ENCODE data around the gene ADARB1.

DNA sequence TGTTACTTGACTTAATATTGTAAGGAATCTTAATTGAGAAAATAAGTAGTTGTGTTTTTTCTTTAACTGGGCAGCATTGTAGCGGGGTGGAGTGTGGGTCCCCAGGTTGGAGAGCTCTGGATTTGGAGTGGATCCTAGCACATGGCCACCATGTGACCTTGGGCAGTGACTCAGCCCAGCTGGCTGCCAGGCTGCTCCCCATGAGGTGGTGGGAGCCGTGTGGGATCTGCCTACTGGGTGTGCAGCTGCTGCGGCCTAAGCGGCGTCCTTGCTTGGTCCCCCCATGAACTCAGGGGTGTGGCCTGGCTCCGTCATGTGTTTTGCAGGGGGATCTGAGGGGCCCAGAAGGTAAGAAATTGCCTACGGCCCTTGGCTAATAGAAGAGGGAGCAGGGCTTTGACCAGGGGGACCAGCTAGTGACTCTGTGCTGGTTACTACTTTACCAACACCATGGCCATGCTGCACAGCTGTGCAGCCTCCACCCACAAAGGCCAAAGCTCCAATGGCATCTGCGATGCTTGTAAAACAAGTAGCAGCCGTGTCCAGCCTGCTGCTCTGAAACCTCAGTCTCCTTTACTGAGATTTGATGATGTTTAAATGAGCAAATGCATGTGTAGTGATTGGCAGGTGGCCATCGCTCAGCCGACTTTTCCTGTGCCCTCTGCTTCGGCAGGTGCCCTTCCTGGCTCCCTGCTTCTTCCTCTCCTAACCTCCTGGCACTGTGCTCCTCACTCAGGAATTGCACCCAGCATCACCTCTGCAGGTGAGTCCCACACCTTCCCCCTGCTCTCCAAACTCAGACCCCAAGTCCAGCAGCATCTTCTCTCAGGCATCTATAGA is 68.3 kb downstream of the ADARB1 start:
- no peak for TF ChIP-seq SUZ12 (IDR thresholded peaks at IDR 0.05; ENCODE audit: low read length)
- TF ChIP-seq, protein P1, sequence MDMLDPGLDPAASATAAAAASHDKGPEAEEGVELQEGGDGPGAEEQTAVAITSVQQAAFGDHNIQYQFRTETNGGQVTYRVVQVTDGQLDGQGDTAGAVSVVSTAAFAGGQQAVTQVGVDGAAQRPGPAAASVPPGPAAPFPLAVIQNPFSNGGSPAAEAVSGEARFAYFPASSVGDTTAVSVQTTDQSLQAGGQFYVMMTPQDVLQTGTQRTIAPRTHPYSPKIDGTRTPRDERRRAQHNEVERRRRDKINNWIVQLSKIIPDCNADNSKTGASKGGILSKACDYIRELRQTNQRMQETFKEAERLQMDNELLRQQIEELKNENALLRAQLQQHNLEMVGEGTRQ (IDR thresholded peaks at IDR 0.05; ENCODE audit: low read length): no peak
- no peak for TF ChIP-seq SP2 (IDR thresholded peaks at IDR 0.05; ENCODE audit: low read length)
- TF ChIP-seq, protein P2, sequence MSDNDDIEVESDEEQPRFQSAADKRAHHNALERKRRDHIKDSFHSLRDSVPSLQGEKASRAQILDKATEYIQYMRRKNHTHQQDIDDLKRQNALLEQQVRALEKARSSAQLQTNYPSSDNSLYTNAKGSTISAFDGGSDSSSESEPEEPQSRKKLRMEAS (IDR thresholded peaks at IDR 0.05): no peak
- no peak for TF ChIP-seq CHD1 (IDR thresholded peaks at IDR 0.05; ENCODE audit: low read depth, low read length)
- TF ChIP-seq KDM1A (IDR thresholded peaks at IDR 0.05; ENCODE audit: borderline replicate concordance, low read length): no peak
- TF ChIP-seq, protein P3, sequence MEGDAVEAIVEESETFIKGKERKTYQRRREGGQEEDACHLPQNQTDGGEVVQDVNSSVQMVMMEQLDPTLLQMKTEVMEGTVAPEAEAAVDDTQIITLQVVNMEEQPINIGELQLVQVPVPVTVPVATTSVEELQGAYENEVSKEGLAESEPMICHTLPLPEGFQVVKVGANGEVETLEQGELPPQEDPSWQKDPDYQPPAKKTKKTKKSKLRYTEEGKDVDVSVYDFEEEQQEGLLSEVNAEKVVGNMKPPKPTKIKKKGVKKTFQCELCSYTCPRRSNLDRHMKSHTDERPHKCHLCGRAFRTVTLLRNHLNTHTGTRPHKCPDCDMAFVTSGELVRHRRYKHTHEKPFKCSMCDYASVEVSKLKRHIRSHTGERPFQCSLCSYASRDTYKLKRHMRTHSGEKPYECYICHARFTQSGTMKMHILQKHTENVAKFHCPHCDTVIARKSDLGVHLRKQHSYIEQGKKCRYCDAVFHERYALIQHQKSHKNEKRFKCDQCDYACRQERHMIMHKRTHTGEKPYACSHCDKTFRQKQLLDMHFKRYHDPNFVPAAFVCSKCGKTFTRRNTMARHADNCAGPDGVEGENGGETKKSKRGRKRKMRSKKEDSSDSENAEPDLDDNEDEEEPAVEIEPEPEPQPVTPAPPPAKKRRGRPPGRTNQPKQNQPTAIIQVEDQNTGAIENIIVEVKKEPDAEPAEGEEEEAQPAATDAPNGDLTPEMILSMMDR (IDR thresholded peaks at IDR 0.05; ENCODE audit: control extremely low read depth in 1 of 3, insufficient read depth in 1 of 3, low read depth in 1 of 3, low read length in 3 of 3): no peak

Measured in H1 (cell line).